GM15510 (cell line): ENCODE measurements around the gene NETO1.

Experiments used
- POLR2A ChIP-seq: IDR thresholded peaks from 3 replicates; pipeline ENCODE4 v1.6.1; 2011; ENCODE audit warnings: borderline replicate concordance; ENCODE audit not compliant: insufficient read length; ENCODE audit errors: extremely low read depth

NETO1 gene

GRCh38 chr18:72867746-72868584, at the start of gene NETO1:
NETO1 (minus strand) TSS chr18:72867987; CDS start chr18:72867291, 696 bp downstream.
- TF ChIP-seq POLR2A = no peak

- TF ChIP-seq POLR2A = no peak
These were observed 42.3 kb upstream of the NETO1 start for GRCh38 chr18:72910045-72910444.

GRCh38 chr18:72908181-72908580, 40.4 kb upstream of the NETO1 start:
- TF ChIP-seq POLR2A = no peak

GRCh38 chr18:72903033-72903432, 35.2 kb upstream of the NETO1 start:
- no peak for TF ChIP-seq POLR2A

GRCh38 chr18:72899338-72899737, 31.6 kb upstream of the NETO1 start:
- TF ChIP-seq POLR2A = no peak

GRCh38 chr18:72898870-72899269, 31.1 kb upstream of the NETO1 start:
- no peak for TF ChIP-seq POLR2A

- no peak for TF ChIP-seq POLR2A
These were observed 27.8 kb upstream of the NETO1 start for GRCh38 chr18:72895548-72895947.

GRCh38 chr18:72878561-72878960, 10.8 kb upstream of the NETO1 start:
- no peak for TF ChIP-seq POLR2A

GRCh38 chr18:72878143-72878542, 10.4 kb upstream of the NETO1 start:
- TF ChIP-seq POLR2A = no peak

GRCh38 chr18:72871091-72871490, 3.3 kb upstream of the NETO1 start:
- TF ChIP-seq POLR2A = no peak

GRCh38 chr18:72869226-72870185, 1.7 kb upstream of the NETO1 start:
- no peak for TF ChIP-seq POLR2A

- TF ChIP-seq POLR2A = no peak
These were observed 918 bp upstream of the NETO1 start for GRCh38 chr18:72868585-72869225.

- TF ChIP-seq POLR2A = no peak
These were observed 664 bp downstream of the NETO1 start for GRCh38 chr18:72866901-72867745.

GRCh38 chr18:72866442-72866900, 1.3 kb downstream of the NETO1 start:
- TF ChIP-seq POLR2A = no peak
